Mesodermal cell (in vitro differentiated cells): ENCODE measurements around the gene FASTKD3. TPM values are rescaled to one million over a fixed set of nuclear protein-coding genes. Genes with fewer than 3 reads are reported as not detected.
"Not testable (repeated sequence)": the region's sequence is repeated elsewhere in the genome, so short reads cannot be mapped to it uniquely, and the experiment has no call there.

Experiments
- H3K27ac ChIP-seq: 2 replicates; pipeline ENCODE4 v1.7.0; 2013; ENCODE audit warnings: mild to moderate bottlenecking, low read depth, low read length, moderate library complexity; ENCODE audit not compliant: severe bottlenecking
- H3K36me3 ChIP-seq: 2 replicates; pipeline ENCODE4 v1.7.1; 2013; ENCODE audit warnings: mild to moderate bottlenecking, low read length, moderate library complexity; ENCODE audit not compliant: control insufficient read depth, insufficient read depth
- H3K4me1 ChIP-seq: one replicate; pipeline ENCODE4 v1.7.1; 2013; ENCODE audit warnings: mild to moderate bottlenecking, low read length; ENCODE audit not compliant: insufficient read depth, control insufficient read depth, poor library complexity, severe bottlenecking
- H3K4me3 ChIP-seq: 2 replicates; pipeline ENCODE4 v1.7.0; 2013; ENCODE audit warnings: low read length, control low read depth, mild to moderate bottlenecking; ENCODE audit not compliant: insufficient read depth, poor library complexity, severe bottlenecking; ENCODE audit errors: extremely low read depth
- H3K9me3 ChIP-seq: 2 replicates; pipeline ENCODE4 v1.7.1; 2013; ENCODE audit warnings: mild to moderate bottlenecking, low read length, moderate library complexity; ENCODE audit not compliant: control insufficient read depth
- WGBS, 2 experiments: methylation state at CpG; one replicate each; pipeline ENCODE4 v1.1.5; 2013; ENCODE audit warnings: missing lambda C conversion rate in 2 of 2; ENCODE audit not compliant: insufficient coverage in 2 of 2; 5-methylcytosine and 5-hydroxymethylcytosine counted together
- polyA plus RNA-seq, 2 experiments: library from polyadenylated mRNA; stranded (reverse); fragments of 50-300 nt; gene quantifications; one replicate each; pipeline ENCODE4 v1.2.3, GENCODE V29; 2013

Gene FASTKD3
- 8.1 TPM for polyA plus RNA-seq (2013, experiment 1 of 2)
- polyA plus RNA-seq (2013, experiment 2 of 2): 9.2 TPM

- WGBS, 2 experiments: 0% methylated on average over 74 to 76 of the region's 83 CpGs
Observed at GRCh38 chr5:7868773-7869473, at the start of gene FASTKD3, which contains the start of gene MTRR. TSS of gene FASTKD3 (minus strand) at chr5:7869031. CDS start at chr5:7868083, 948 bp downstream. TSS of gene MTRR (plus strand) at chr5:7869148. CDS start at chr5:7870795, 1,647 bp downstream.

GRCh38 chr5:7917130-7918123, 48.6 kb upstream of the FASTKD3 start:
- no peaks in the 10 kb centered on the region for H3K36me3 ChIP-seq
- H3K27ac ChIP-seq: no peak overlapping the region
- H3K4me3 ChIP-seq: no peak overlapping the region
- H3K4me1 ChIP-seq: no peaks in the 10 kb centered on the region
- H3K9me3 ChIP-seq: peaks cover 4% of the 10 kb centered on the region
- WGBS, 2 experiments: 39 to 75% methylated on average over 1 to 4 of the region's 5 CpGs

More at GRCh38 chr5:7868773-7869473, at the start of gene FASTKD3, which contains the start of gene MTRR:
- Histone ChIP-seq H3K4me1 (peaks cover 3% of the 10 kb centered on the region), H3K36me3 (peaks cover 32% of the 10 kb centered on the region), H3K27ac (no peak within 1 kb of the TSS), H3K4me3 (peak within 1 kb of the TSS; percentile 78), H3K9me3 (no peaks in the 10 kb centered on the region)

- Histone ChIP-seq H3K4me3 (no peak overlapping the region), H3K27ac (no peak overlapping the region), H3K36me3 (no peaks in the 10 kb centered on the region), H3K4me1 (no peaks in the 10 kb centered on the region), H3K9me3 (peaks cover 4% of the 10 kb centered on the region)
- WGBS, 2 experiments: 68 to 80% methylated on average over 4 to 5 of the region's 6 CpGs
Observed at GRCh38 chr5:7916171-7916804, 47.5 kb upstream of the FASTKD3 start.

GRCh38 chr5:7911429-7911771, 42.6 kb upstream of the FASTKD3 start:
- H3K36me3 ChIP-seq, H3K4me1 ChIP-seq, H3K4me3 ChIP-seq, H3K27ac ChIP-seq, H3K9me3 ChIP-seq: not testable (repeated sequence)
- WGBS, 2 experiments: 78 to 97% methylated on average over 2 to 3 of the region's 3 CpGs

- peaks cover 3% of the 10 kb centered on the region for H3K9me3 ChIP-seq
- no peaks in the 10 kb centered on the region for H3K4me1 ChIP-seq
- H3K4me3 ChIP-seq: no peak overlapping the region
- WGBS, 2 experiments: 100% methylated on average over 2 of the region's 2 CpGs; no CpG with 5 or more reads in 1 of the 2 experiments
- no peak overlapping the region for H3K27ac ChIP-seq
- peaks cover 11% of the 10 kb centered on the region for H3K36me3 ChIP-seq
Observed at GRCh38 chr5:7910738-7911428, 42.1 kb upstream of the FASTKD3 start.

GRCh38 chr5:7908317-7908716, 39.5 kb upstream of the FASTKD3 start:
- H3K9me3 ChIP-seq: peaks cover 3% of the 10 kb centered on the region
- no peak overlapping the region for H3K27ac ChIP-seq
- H3K36me3 ChIP-seq: peaks cover 23% of the 10 kb centered on the region
- H3K4me3 ChIP-seq: no peak overlapping the region
- WGBS, 2 experiments: no CpG with 5 or more reads among the region's 1 CpG
- H3K4me1 ChIP-seq: no peaks in the 10 kb centered on the region

GRCh38 chr5:7907612-7908011, 38.8 kb upstream of the FASTKD3 start:
- peaks cover 30% of the 10 kb centered on the region for H3K36me3 ChIP-seq
- H3K4me1 ChIP-seq: no peaks in the 10 kb centered on the region
- peaks cover 3% of the 10 kb centered on the region for H3K9me3 ChIP-seq
- H3K4me3 ChIP-seq: no peak overlapping the region
- H3K27ac ChIP-seq: no peak overlapping the region
- WGBS, 2 experiments: no CpG with 5 or more reads among the region's 1 CpG

GRCh38 chr5:7904170-7904569, 35.3 kb upstream of the FASTKD3 start:
- Histone ChIP-seq H3K9me3 (peaks cover 3% of the 10 kb centered on the region), H3K36me3 (peaks cover 52% of the 10 kb centered on the region), H3K4me1 (no peaks in the 10 kb centered on the region), H3K27ac (no peak overlapping the region), H3K4me3 (no peak overlapping the region)
- WGBS, 2 experiments: no CpG with 5 or more reads among the region's 2 CpGs

- Histone ChIP-seq H3K27ac (no peak overlapping the region), H3K36me3 (peaks cover 59% of the 10 kb centered on the region), H3K4me3 (no peak overlapping the region), H3K4me1 (no peaks in the 10 kb centered on the region), H3K9me3 (no peaks in the 10 kb centered on the region)
- WGBS, 2 experiments: 97 to 98% methylated on average over 8 to 9 of the region's 9 CpGs
Observed at GRCh38 chr5:7902666-7903625, 34.1 kb upstream of the FASTKD3 start.
